Hematopoietic multipotent progenitor cell treated with erythropoietin and hydrocortisone succinate and interleukin-3 and kit ligand, for 17 days (in vitro differentiated cells): ENCODE measurements around the gene PLEKHM3.
A peak's percentile ranks its signal among the peaks of the same experiment; 100 is the strongest.

ENCODE experiments used
- DNase-seq: peaks from one replicate; pipeline ENCODE4 v3.0.0-alpha.2; 2015; ENCODE audit warnings: low spot score

PLEKHM3 gene, protein sequence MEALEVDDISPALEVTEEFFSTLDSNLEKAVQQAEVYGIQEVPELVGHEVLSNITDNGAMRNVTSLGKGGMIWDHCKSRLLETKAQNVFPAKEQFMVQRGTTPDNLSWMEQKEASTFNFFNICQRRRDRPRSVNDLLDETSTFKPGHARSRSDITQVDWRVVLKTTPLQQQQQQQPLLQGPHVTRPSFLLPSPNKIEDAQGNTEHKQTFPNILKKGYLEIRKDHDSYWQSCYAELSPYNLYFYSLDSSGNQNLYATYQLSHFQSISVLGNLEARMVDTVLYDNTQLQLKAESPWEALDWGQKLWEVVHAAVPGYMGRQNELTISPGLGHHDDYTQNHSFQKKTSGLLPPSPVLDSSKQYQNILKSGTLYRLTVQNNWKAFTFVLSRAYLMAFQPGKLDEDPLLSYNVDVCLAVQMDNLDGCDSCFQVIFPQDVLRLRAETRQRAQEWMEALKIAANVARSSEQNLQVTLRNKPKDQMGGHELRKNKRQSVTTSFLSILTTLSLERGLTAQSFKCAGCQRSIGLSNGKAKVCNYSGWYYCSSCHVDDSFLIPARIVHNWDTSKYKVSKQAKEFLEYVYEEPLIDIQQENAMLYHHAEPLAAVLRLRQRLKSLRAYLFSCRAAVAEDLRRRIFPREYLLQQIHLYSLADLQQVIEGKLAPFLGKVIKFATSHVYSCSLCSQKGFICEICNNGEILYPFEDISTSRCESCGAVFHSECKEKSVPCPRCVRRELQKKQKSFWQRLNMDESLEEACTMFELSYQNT

DNA sequence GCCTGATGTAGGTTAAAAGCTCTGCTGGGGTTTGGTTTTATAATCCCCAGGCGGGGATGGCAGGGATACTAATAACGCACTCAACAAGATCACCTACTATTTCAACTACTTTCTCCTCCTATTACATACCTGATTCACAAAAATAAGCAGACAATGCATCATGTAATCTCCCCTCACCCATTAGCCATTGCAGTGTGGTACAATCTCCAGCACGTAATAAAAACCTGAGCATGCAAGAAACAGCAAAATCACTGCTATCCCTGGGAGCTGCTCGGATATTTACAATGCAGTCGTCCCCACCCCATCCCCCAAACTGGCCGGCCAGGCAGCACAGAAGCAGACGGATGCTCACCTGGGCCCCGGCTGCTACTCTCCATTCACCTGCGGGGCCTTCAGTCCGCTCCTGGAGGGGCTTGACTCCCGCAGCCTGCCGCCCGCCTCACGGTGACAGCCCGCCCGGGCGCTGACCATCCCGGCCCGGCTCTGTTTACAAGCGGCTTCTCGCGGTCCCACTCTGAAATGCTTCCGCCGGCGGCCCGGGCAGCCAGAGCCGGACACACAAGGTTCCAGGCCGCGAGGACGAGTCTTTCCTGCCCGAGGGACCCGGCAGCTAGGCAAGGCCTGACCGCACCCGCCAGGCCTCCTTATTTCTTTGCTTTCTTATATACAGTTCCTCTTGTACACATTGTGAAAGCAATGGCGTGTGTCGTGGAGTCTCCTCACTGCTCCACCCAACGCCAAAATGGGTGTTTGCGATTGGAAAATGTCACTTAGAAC is at the start of gene PLEKHM3:
Gene PLEKHM3, minus strand, starts transcription at position 491 of the 777 bp plus-strand sequence. CDS start 23,888 bp downstream, outside the sequence.
- peak; percentile 85 for DNase-seq

DNA sequence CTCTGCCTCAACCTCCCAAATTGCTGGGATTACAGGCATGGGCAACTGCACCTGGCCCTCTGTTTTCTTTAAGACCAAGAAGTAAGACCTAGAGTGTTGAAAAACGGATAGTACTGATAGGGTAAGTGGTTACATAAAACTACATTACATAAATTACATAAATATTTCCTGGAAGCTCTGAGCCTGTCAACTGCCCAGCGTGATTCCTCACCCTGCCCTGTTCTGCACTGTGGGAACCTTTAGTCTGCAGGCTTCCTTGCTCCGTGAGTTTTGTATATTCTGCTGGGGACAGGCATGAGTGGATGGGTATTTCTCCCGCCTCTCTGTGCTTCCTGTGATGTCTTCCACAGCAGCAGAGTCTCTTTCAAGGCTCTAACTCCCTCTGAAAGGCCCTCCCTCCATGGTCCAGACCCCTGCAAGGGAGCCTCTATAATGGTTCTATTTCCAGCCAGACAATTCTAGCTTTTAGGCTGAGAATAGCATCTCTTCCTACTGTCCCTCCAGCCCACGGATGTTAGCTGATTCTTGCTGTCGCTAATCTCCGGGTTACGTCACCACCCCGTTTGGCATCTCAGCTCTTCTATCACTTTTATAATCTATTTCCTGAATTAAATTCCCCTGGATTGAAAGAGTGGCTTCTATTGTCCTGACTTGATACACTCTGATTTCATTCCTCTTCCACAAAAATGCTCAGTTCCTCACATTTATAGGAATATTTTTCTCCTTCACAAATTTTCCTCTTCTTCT is 49.5 kb upstream of the PLEKHM3 start:
- DNase-seq, result no peak

DNA sequence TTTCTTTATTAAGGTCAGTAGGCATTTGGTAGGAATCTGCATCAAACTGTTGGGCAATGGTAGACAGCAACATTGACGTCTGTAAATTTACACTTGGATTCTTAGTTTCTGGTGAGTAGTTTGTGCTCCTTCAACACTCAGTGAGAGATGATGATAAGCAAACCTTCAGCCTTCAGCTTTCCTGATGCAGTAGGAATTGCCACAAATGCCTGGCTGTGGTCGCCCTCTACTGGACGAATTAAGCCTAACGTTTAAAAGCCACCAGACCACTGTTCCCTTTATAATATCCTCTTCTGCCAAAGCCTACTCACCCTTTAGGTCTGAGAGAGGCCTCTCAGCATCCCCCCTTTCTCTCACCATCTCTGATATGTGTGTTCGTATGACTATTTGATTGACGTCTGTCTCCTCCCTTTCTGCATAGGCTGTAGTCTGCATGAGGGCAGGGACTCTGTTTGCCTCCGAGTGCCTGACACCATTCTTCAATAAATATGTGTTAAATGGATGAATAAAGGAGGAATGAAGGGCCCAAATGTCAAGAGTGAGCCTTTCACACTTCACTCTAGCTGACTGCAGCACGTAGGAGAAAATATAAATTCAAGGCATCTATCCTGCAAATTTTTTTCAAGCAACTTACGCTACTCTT is 47.0 kb upstream of the PLEKHM3 start:
- DNase-seq, result peak; percentile 74

DNA sequence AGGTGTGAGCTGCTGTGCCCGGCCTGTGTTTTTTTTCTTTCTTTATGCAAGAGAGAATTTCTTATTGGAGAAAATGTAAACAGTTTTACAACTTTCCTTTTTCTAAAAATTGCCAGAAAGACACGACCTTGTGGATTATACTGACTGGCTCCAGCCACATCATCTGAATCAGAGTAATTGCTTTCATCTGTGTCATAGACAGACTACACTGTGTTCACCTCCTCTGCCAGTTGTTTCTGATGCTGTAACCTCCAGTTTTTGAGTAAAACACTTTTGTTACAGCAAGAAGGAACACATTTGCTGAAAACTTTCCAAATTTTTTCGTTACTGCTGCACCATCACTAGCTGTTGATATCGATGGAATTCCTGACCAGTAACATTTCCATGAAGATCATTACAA is 43.9 kb upstream of the PLEKHM3 start:
- no peak for DNase-seq

DNA sequence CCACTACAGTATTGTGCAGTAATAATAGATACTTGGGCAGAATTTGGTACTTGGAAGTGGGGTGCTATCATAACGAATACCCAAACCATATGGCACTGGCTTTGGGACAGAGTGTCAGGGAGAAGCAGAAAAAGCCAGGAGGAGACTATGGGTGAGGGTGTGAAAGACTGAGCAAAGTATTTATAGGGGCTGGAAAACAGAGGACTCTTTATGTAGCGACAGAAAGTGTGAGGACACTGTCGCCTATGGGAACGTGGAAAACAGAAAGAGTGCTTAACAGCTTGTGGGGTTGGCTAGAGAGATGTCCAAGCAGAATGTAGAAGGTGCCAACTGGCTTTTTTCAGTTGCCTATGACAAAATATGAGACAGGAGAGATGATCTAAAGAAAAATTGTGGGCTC is 40.7 kb upstream of the PLEKHM3 start:
- no peak for DNase-seq

DNA sequence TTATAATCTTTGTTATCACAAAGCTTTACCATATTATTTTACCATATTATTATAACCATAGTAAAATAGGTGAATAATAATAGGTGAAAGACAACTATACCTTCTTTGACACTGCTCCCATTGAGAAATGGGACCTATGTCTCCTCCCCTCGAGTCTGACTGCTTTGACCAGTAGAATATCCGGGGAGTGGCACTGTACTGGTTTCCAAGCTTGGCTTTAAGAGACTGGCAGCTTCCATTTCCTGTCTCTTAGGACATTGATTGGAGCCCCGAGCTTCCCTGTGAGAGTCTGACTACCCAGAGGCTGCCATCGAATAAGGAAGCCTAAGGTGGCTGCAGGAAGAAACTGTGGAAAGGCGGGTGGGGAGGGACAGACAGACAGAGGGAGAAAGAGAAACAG is 40.1 kb upstream of the PLEKHM3 start:
- no peak for DNase-seq

DNA sequence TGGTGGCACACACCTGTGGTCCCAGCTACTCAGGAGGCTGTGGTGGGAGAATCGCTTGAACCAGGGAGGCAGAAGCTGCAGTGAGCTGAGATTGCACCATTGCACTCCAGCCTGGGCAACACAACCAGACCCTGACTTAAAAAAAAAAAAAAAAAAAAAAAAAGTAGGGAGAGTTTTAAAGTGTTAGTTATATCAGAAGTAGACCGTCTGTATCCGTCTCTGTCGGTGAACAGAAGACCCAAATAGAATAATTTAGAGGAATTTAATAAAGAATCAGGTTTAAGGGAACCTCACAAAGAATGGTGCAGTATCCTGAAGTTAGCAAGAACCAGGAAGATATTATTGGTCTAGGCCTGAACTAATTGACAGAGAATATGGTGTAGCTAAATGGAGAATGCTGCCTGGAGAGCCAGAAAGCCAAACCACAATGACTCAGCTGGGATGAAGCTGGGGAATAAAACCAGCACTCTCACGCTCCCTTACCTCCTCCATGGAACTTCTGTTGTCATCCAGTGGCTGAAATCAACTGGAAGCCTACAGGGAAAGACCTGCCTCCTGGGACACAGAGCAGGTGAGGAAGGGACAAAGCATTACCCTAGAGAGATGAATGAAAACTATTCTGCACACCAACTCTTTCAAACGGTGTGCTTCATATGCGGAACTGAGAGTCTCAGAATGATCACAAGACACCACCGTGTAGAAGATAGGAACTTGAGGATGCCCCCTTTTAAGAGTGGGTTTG is 39.1 kb upstream of the PLEKHM3 start:
- DNase-seq, result peak; percentile 44

DNA sequence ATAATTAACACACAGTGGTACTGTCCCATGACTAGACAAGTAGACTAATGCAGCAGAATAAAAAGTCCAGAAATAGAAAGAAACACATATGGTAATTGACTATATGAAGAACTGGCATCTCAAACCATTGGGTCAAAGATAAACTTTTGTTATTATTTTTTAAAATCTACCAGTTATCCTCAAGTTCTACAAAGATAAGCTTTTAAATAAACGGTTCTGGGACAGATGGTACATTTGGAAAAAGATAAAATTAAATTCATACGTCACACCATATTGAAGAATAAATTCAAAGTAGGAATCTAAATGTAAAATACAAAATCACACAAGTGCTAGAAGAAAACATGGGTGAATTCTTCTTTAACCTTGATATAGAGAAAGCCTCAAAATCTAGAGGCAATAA is 37.6 kb upstream of the PLEKHM3 start:
- no peak for DNase-seq

DNA sequence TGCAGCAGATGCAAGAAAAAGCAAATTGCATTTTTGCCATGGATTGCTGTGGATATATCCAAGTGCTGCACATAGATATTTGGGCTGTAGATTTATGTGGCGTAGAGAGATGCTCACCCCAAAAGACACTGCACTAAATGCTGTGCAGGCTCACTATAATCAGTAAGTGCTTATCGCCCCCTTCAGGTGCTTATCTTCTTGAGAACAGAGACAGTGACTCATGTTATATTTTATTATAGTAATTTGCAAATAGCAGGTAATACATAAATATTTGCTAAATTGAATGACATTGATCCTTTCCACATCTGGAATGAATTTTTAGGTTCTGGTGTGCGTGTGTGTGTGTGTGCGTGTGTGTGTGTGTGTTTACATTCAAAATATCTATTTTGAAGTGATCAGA is 36.8 kb upstream of the PLEKHM3 start:
- peak; percentile 46 for DNase-seq

DNA sequence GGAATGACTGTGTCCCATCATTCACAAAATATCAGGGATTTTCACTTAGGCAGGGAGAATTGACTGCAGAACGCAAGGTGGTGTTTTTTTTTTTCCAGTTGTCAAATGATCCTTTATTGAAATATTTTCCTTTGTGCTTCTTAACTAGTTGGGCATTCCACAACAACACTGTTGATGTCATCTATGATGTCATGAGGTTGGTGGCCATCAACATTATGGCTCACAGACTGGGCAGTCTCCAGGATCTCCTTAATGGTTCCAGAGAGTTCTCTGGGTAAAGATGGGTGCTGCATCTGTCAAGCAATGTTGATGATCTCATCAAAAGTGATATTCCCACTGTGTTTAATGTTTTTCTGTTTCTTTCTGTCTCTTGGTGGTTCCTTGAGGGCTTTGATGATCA is 31.8 kb upstream of the PLEKHM3 start:
- DNase-seq, result no peak

DNA sequence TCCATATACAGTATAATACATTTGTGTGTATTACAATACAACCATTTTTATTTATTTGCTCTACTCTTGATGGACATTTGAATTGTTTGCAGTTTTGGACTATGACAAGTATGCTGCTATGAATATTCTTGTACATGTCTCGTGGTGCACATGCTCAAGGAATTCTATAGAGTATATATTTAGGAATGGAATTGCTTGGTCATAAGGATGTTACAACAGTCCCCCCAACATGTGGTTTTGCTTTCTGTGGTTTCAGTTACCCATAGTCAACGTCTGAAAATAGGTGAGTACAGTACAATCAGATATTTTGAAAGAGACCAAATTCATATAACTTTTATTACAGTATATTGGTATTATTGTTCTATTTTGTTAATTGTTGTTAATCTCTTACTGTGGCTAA is 24.1 kb upstream of the PLEKHM3 start:
- DNase-seq, result no peak

DNA sequence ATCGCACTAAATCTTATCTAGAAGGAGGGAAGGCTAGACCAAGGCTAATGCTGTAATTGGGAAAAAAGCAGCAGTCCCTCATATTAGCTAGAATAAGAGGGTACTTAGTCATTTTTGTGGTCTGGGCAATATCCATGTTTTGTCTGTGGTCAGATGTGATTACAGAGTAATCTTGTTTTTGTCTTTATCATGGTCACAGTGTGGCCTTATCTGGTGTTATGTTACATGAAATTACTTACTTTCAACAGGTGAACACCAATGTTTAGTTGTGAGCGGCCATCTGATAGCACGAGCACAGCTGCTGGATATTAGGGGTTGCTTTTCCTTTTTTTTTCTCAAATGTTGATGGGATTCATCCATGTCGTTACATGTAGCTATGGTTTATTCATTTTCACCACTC is 23.7 kb upstream of the PLEKHM3 start:
- DNase-seq, result no peak

DNA sequence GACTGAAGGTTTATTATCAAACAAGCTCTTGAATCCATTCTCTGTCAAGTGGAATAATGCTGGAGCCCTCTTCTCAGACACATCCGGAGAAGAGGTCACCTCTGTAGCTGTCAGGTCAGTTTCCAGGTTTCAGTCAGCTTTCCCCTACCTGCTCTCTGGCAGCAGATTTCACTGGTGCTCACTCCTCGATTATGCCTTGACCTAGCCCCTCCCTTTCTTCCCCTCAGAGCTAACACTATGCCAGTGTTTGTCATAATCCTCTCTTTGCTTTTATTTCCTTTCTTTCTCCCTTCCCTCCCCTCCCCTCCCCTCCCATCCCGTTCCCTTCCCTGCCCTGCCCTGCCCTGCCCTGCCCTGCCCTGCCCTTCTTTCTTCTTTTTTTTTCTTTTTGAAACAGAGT is 22.5 kb upstream of the PLEKHM3 start:
- no peak for DNase-seq

DNA sequence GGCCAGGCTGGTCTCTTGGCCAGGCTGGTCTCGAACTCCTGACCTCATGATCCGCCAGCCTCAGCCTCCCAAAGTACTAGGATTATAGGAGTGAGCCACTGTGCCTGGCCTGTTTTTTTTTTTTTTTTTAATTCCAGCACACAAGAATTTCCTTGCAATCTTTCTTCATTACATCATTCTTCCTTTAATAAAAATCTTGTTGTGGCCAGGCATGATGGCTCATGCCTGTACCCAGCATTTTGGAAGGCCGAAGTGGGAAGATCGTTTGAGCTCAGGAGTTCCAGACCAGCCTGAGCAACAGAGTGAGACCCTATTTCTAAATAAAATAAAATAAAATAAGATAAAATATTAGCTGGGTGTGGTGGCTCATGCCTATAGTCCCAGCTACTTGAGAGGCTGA is 21.4 kb upstream of the PLEKHM3 start:
- no peak for DNase-seq

DNA sequence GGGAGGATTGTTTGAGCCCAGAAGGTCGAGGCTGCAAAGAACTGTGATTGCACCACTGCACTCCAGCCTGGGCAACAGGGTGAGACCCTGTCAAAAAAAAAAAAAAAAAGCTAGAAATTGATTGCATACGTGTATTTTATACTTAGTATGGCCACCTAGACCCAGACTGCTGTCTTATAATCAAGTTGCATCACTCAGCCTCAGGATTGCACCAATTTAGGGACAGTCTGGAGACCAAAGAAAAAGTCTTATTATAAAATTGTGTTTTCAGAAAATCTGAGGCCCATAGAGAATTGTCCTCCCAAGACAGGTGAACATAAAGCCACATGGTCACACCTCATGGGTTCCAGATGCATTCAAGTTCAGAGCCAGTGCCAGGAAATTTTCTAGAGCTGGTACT is 17.1 kb upstream of the PLEKHM3 start:
- DNase-seq, result no peak

DNA sequence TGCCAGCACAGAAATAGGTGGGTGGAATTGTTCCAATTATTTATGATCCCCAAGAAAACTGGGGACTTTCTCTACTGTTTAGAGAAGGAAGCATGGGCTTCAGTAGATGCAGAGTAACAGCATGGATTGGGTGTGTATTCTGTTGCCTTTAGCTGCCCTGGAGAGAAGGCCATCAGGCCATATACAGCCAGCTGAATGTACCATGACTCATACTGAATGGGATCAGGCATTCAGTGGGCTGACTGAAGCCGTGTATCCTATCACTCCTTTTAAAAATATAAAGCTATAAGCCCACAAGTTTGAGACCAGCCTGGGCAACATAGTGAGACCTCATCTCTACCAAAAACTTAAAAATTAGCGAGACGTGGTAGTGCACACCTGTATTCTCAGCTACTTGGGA is 16.7 kb upstream of the PLEKHM3 start:
- no peak for DNase-seq

DNA sequence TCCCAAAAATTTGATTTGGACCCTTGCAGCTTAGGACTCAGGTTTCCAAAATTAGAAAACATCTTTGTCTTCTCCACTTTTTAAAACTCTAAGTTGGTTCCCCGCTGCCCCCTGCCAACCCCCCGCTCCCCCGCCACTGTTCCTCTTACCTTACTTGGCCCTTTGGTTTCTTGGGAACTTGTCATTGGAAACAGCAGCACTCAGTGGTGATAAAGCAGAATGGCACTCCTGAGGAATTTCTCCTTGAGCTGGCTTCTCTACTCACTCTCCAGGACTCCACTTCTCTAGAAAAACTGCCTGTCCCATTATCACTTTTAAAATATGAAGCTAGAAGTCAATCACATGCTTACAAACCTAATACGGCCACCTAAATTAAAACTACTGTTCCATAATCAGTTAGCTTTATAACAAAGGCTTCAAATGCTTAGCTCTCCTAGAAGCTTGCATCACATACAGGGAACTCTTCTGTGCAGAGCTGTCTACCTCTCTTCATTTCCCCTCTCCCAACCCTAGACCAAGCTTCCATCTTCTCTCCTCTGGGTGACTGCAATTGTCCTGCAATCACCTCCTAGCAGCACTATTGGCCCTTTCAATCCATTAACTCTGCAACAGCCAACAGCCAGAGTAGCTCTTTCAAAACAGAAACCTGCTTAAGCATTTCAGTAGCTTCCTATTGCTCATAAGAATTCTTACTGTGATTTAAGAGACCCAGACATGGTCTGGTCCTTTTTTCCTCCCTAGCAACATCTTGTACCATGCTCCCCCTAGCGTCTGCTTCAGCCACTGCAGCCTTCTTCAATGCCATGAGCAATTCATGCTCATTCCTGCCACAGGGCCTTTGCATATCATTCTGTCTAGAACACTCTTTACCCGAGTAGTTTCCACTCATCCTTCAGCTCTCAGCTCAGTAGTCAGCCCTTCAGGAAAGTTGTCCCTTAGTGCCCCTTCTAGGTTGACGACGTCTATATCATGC is 15.2 kb upstream of the PLEKHM3 start:
- DNase-seq, result peak; percentile 78

DNA sequence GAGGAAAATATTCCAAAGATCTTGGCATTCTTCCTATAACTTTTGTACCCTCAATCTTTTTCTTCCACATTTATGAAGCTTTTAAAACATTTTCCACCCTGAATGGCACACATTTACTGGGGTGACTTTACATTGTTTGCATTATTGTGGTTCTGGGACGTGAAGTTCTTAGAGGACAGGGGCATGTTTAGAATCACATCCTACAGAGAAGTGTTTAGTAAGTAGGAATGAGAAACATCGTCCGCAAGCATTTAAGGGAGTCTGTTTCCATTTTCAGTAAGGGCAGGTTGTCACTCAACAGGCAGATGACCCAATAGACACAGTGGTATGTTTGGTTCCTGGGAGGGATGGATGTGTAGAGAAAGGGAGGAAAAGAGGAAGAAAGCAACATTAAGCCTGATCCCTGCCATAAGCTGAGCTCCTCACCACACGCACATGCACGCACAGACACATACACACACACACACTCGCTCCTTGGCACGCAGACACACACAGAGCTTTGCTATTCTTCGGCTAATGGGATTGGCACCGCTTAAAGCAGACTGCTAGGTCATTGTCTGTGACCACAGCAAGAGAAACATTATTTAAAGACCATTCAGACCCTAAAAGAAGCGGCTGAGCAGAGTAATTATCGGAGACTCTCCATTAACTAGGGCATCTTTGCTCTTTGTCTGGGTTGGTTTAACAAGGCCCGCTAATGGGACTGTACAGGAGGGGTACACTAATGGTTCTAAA is 14.2 kb upstream of the PLEKHM3 start:
- DNase-seq, result no peak
